HEK293 (cell line): ENCODE results near the gene OPCML.

Source experiments
- CTCF ChIA-PET: fragments of 350-600 bp; formaldehyde crosslinking; extraction: SDS; loops from one replicate; lab custom pipeline; 2021; ENCODE audit warnings: antibody characterized with exemption; lab: Yijun Ruan, JAX
- POLR2A ChIA-PET: fragments of 300-600 bp; formaldehyde crosslinking; extraction: SDS; loops from one replicate; lab custom pipeline; 2020; ENCODE audit warnings: antibody characterized with exemption, inconsistent platforms; lab: Yijun Ruan, JAX
- H3K27ac ChIP-seq: fragments of 200-500 bp; sonication (Bioruptor generic); 2 replicates; pipeline ENCODE4 v1.5.1; 2014; ENCODE audit warnings: low read depth, low read length, control low read depth, inconsistent platforms; ENCODE audit errors: extremely low read depth
- H3K36me3 ChIP-seq, 2 experiments: fragments of 200-500 bp in 1 of 2; sonication (Bioruptor generic) in 1 of 2; 1 replicate in 1 of 2; 2 replicates in 1 of 2; pipeline ENCODE4 v1.5.1; 2014 to 2017; ENCODE audit warnings: inconsistent platforms in 2 of 2, low read length in 2 of 2; ENCODE audit not compliant: control insufficient read depth in 2 of 2, insufficient read depth in 1 of 2
- H3K4me1 ChIP-seq: fragments of 200-500 bp; sonication (Bioruptor generic); 2 replicates; pipeline ENCODE4 v1.5.1; 2014; ENCODE audit warnings: mild to moderate bottlenecking, low read length, inconsistent platforms; ENCODE audit not compliant: control insufficient read depth, insufficient read depth
- H3K4me3 ChIP-seq: 2 replicates; pipeline ENCODE4 v1.5.1; 2011; ENCODE audit warnings: low read depth, mild to moderate bottlenecking, control low read depth, low read length, moderate library complexity
- H3K9me3 ChIP-seq: fragments of 200-500 bp; sonication (Bioruptor generic); 2 replicates; pipeline ENCODE4 v1.5.1; 2014; ENCODE audit warnings: low read depth, low read length, inconsistent platforms; ENCODE audit not compliant: control insufficient read depth, insufficient read depth
- BCL11A ChIP-seq: fragments of 450-650 bp; formaldehyde crosslinking; IDR thresholded peaks from 2 replicates; pipeline ENCODE4 v1.5.1; 2016; ENCODE audit warnings: low read depth, missing biosample characterization, missing genetic modification characterization
- HOXA7 ChIP-seq: sonication (generic); formaldehyde crosslinking; IDR thresholded peaks from 2 replicates; pipeline ENCODE4 v1.8.1; 2022; ENCODE audit warnings: missing genetic modification reagents, borderline replicate concordance
- KLF7 ChIP-seq: fragments of 450-650 bp; formaldehyde crosslinking; IDR thresholded peaks from 2 replicates; pipeline ENCODE4 v1.5.1; 2016; ENCODE audit warnings: missing biosample characterization, missing genetic modification characterization, borderline replicate concordance
- KLF9 ChIP-seq: fragments of 450-650 bp; formaldehyde crosslinking; IDR thresholded peaks from 2 replicates; pipeline ENCODE4 v1.5.1; 2016; ENCODE audit warnings: missing biosample characterization, missing genetic modification characterization, low read depth
- MEIS1 ChIP-seq: sonication (generic); formaldehyde crosslinking; IDR thresholded peaks from 2 replicates; pipeline ENCODE4 v1.8.1; 2022; ENCODE audit warnings: missing genetic modification reagents, mild to moderate bottlenecking, borderline replicate concordance
- OSR2 ChIP-seq: fragments of 450-650 bp; formaldehyde crosslinking; IDR thresholded peaks from 2 replicates; pipeline ENCODE4 v1.5.1; 2016; ENCODE audit warnings: missing biosample characterization, missing genetic modification characterization
- PRDM1 ChIP-seq: fragments of 450-650 bp; formaldehyde crosslinking; IDR thresholded peaks from 2 replicates; pipeline ENCODE4; 2016; ENCODE audit warnings: missing biosample characterization, missing genetic modification characterization
- SP7 ChIP-seq: fragments of 450-650 bp; formaldehyde crosslinking; IDR thresholded peaks from 2 replicates; pipeline ENCODE4 v1.5.1; 2016; ENCODE audit warnings: missing biosample characterization, missing genetic modification characterization
- TCF7L2 ChIP-seq: IDR thresholded peaks from 2 replicates; pipeline ENCODE4 v1.6.1; 2011; ENCODE audit warnings: low read depth, mild to moderate bottlenecking, inconsistent platforms, low read length, moderate library complexity, borderline replicate concordance
- ZFP41 ChIP-seq: fragments of 450-650 bp; formaldehyde crosslinking; IDR thresholded peaks from 2 replicates; pipeline ENCODE4 v1.5.1; 2016; ENCODE audit warnings: missing biosample characterization, missing genetic modification characterization, borderline replicate concordance
- ZNF114 ChIP-seq: fragments of 450-650 bp; formaldehyde crosslinking; IDR thresholded peaks from 2 replicates; pipeline ENCODE4 v1.5.0; 2017; ENCODE audit warnings: missing biosample characterization, missing genetic modification characterization
- ZNF138 ChIP-seq: fragments of 450-650 bp; formaldehyde crosslinking; IDR thresholded peaks from 2 replicates; pipeline ENCODE4 v1.5.1; 2016; ENCODE audit warnings: missing biosample characterization, missing genetic modification characterization, borderline replicate concordance
- ZNF169 ChIP-seq: fragments of 450-650 bp; formaldehyde crosslinking; IDR thresholded peaks from 2 replicates; pipeline ENCODE4 v1.5.1; 2016; ENCODE audit warnings: missing biosample characterization, missing genetic modification characterization
- ZNF214 ChIP-seq: fragments of 450-650 bp; formaldehyde crosslinking; IDR thresholded peaks from 2 replicates; pipeline ENCODE4 v1.5.1; 2017; ENCODE audit warnings: missing biosample characterization, mild to moderate bottlenecking, missing genetic modification characterization, borderline replicate concordance
- ZNF23 ChIP-seq: fragments of 450-650 bp; formaldehyde crosslinking; IDR thresholded peaks from 2 replicates; pipeline ENCODE4 v1.5.1; 2016; ENCODE audit warnings: missing biosample characterization, missing genetic modification characterization, borderline replicate concordance
- ZNF24 ChIP-seq: fragments of 450-650 bp; formaldehyde crosslinking; IDR thresholded peaks from 2 replicates; pipeline ENCODE4 v1.5.1; 2016; ENCODE audit warnings: missing biosample characterization, missing genetic modification characterization
- ZNF391 ChIP-seq: fragments of 450-650 bp; formaldehyde crosslinking; IDR thresholded peaks from 2 replicates; pipeline ENCODE4 v1.5.1; 2016; ENCODE audit warnings: low read depth, missing biosample characterization, missing genetic modification characterization, borderline replicate concordance
- ZNF394 ChIP-seq: fragments of 450-650 bp; formaldehyde crosslinking; IDR thresholded peaks from 2 replicates; pipeline ENCODE4 v1.5.1; 2016; ENCODE audit warnings: missing biosample characterization, missing genetic modification characterization, mild to moderate bottlenecking, moderate library complexity, borderline replicate concordance
- ZNF404 ChIP-seq: fragments of 450-650 bp; formaldehyde crosslinking; IDR thresholded peaks from 2 replicates; pipeline ENCODE4 v1.5.1; 2017; ENCODE audit warnings: missing biosample characterization, missing genetic modification characterization
- ZNF48 ChIP-seq: fragments of 450-650 bp; formaldehyde crosslinking; IDR thresholded peaks from 2 replicates; pipeline ENCODE4 v1.5.1; 2016; ENCODE audit warnings: missing biosample characterization, missing genetic modification characterization
- ZNF529 ChIP-seq: fragments of 450-650 bp; formaldehyde crosslinking; IDR thresholded peaks from 2 replicates; pipeline ENCODE4 v1.5.1; 2017; ENCODE audit warnings: missing genetic modification characterization, missing biosample characterization; ENCODE audit not compliant: insufficient replicate concordance
- ZNF624 ChIP-seq: fragments of 450-650 bp; formaldehyde crosslinking; IDR thresholded peaks from 2 replicates; pipeline ENCODE4 v1.5.1; 2017; ENCODE audit warnings: missing biosample characterization, missing genetic modification characterization
- ZNF629 ChIP-seq: fragments of 450-650 bp; formaldehyde crosslinking; IDR thresholded peaks from 2 replicates; pipeline ENCODE4 v1.5.1; 2017; ENCODE audit warnings: missing biosample characterization, missing genetic modification characterization
- ZNF660 ChIP-seq: fragments of 450-650 bp; IDR thresholded peaks from 2 replicates; pipeline ENCODE4 v1.5.1; 2018; ENCODE audit warnings: missing biosample characterization, mild to moderate bottlenecking, missing genetic modification characterization
- ZNF776 ChIP-seq: fragments of 450-650 bp; formaldehyde crosslinking; IDR thresholded peaks from 2 replicates; pipeline ENCODE4 v1.5.0; 2017; ENCODE audit warnings: missing biosample characterization, missing genetic modification characterization, borderline replicate concordance
- ZNF777 ChIP-seq: fragments of 450-650 bp; formaldehyde crosslinking; IDR thresholded peaks from 2 replicates; pipeline ENCODE4 v1.5.1; 2017; ENCODE audit warnings: missing biosample characterization, missing genetic modification characterization, borderline replicate concordance
- TF ChIP-seq, protein P1 (sequence below): fragments of 450-650 bp; formaldehyde crosslinking; IDR thresholded peaks from 2 replicates; pipeline ENCODE4 v1.5.1; 2016; ENCODE audit warnings: missing biosample characterization, missing genetic modification characterization
- TF ChIP-seq, protein P2 (sequence below): fragments of 450-650 bp; formaldehyde crosslinking; IDR thresholded peaks from 2 replicates; pipeline ENCODE4 v1.5.1; 2017; ENCODE audit warnings: missing biosample characterization, missing genetic modification characterization
- TF ChIP-seq, protein P3 (sequence below): fragments of 450-650 bp; formaldehyde crosslinking; optimal IDR thresholded peaks from 2 replicates; pipeline ENCODE3; 2016; ENCODE audit warnings: missing biosample characterization, mild to moderate bottlenecking, missing genetic modification characterization

The OPCML gene

DNA sequence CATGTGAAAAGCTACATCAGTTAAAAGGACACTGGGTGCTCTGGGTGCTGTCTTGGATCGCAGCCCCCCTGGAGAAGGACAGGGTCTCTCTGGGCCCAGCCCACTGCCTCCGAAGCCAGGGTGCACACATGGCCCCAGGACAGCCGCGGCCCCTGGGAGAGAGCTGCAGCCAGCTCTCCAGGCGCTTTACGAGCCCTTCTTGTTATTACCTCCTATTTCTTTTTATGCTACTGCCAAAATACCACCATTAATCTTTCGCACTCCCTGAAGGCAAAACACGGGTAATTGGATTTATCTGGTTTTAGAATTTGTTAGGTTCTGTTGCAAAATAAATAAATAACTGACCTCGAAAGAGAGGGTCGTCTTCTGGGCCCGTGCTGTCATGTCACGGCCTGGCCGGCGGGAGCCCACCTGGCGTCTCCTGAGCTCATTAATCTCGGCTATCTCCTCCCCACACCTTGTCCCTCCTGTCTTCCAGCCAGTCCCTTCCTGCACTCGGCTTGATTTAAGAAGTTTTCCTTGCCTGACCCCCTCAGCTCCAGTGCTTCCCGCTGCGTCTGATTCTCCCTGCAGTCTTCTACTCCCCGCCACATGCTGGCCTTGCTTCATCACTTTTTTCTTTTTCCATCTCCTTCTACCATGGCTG, 611.7 kb downstream of the OPCML start:
- Histone ChIP-seq H3K36me3 (no peaks in the 10 kb centered on the region), H3K9me3 (no peaks in the 10 kb centered on the region), H3K4me3 (no peak overlapping the region), H3K4me1 (no peaks in the 10 kb centered on the region), H3K27ac (no peak overlapping the region)
- CTCF ChIA-PET: interaction anchor here (0.6 to 1.5 kb wide), 3 partner anchors 21 to 795 kb away, joined by 3 to 5 read pairs (median 3); no protein-coding TSS in a partner anchor
- POLR2A ChIA-PET: no interaction called here
- no peak for TF ChIP-seq ZNF114 (tag by site-specific recombination)
- TF ChIP-seq ZNF48 (tag by site-specific recombination): no peak
- TF ChIP-seq ZNF391: no peak
- no peak for TF ChIP-seq PRDM1 (tag by site-specific recombination)
- no peak for TF ChIP-seq ZFP41 (tag by site-specific recombination)
- TF ChIP-seq ZNF24: no peak
- TF ChIP-seq OSR2 (tag by site-specific recombination): no peak
- no peak for TF ChIP-seq BCL11A
- TF ChIP-seq KLF9 (tag by site-specific recombination): no peak

DNA sequence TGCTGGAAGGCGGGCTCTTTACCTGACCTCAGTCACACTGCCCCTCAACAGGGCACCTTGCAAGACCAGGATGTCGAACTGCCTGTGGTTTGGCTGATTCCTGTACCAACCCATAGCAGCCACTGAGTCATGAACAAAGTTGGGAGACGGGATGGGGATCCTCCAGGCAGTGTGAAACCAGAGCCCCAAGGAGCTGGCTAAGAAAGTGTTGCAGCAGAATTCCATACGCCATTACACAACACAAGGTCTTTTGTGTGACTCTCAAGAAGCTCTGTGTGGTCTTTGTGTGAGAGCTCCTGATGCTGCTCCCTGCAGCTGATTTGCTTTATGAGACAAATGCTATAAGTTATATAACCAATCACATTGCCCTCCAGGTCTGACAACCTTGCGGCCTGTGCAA, 617.7 kb downstream of the OPCML start:
- POLR2A ChIA-PET: no interaction called here
- Histone ChIP-seq H3K36me3 (no peaks in the 10 kb centered on the region), H3K4me1 (peaks cover 3% of the 10 kb centered on the region; the same call in 1 of the 2 replicates), H3K9me3 (no peaks in the 10 kb centered on the region), H3K4me3 (no peak overlapping the region), H3K27ac (no peak overlapping the region)
- TF ChIP-seq SP7 (tag by site-specific recombination) (no peak), ZNF169 (no peak)
- TF ChIP-seq, all 188 proteins: peak for 0
- CTCF ChIA-PET: no interaction called here

DNA sequence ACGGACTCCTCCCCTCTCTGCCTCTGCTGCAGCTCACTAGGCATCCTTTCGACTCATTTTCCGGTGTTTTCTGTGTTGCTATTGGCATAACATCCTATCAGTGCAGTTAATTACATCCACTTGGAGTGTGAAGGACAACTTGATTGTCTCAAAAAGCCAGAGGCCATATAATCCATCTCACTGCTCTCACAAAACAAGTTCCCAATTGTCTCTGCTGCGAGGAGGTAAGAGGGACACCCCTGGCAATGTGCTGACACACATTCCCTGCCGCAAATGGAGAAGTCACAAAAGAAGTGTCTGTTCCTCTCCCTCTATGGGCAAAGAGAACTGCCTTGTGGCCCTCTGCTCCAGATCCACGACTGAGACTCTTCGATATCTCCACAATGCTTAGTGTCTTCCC, 618.4 kb downstream of the OPCML start:
- Histone ChIP-seq H3K27ac (no peak overlapping the region), H3K4me1 (peaks cover 3% of the 10 kb centered on the region; the same call in 1 of the 2 replicates), H3K9me3 (no peaks in the 10 kb centered on the region), H3K4me3 (no peak overlapping the region), H3K36me3 (no peaks in the 10 kb centered on the region)
- no peak for TF ChIP-seq KLF9 (tag by site-specific recombination)
- no peak for TF ChIP-seq ZNF624 (tag by site-specific recombination)
- TF ChIP-seq ZNF529 (tag by site-specific recombination): no peak
- no peak for TF ChIP-seq ZNF776
- TF ChIP-seq KLF7: no peak
- TF ChIP-seq, protein P1, sequence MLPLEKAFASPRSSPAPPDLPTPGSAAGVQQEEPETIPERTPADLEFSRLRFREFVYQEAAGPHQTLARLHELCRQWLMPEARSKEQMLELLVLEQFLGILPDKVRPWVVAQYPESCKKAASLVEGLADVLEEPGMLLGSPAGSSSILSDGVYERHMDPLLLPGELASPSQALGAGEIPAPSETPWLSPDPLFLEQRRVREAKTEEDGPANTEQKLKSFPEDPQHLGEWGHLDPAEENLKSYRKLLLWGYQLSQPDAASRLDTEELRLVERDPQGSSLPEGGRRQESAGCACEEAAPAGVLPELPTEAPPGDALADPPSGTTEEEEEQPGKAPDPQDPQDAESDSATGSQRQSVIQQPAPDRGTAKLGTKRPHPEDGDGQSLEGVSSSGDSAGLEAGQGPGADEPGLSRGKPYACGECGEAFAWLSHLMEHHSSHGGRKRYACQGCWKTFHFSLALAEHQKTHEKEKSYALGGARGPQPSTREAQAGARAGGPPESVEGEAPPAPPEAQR (tag by site-specific recombination): no peak
- TF ChIP-seq TCF7L2: no peak
- no peak for TF ChIP-seq ZNF394 (tag by site-specific recombination)
- TF ChIP-seq, protein P2, sequence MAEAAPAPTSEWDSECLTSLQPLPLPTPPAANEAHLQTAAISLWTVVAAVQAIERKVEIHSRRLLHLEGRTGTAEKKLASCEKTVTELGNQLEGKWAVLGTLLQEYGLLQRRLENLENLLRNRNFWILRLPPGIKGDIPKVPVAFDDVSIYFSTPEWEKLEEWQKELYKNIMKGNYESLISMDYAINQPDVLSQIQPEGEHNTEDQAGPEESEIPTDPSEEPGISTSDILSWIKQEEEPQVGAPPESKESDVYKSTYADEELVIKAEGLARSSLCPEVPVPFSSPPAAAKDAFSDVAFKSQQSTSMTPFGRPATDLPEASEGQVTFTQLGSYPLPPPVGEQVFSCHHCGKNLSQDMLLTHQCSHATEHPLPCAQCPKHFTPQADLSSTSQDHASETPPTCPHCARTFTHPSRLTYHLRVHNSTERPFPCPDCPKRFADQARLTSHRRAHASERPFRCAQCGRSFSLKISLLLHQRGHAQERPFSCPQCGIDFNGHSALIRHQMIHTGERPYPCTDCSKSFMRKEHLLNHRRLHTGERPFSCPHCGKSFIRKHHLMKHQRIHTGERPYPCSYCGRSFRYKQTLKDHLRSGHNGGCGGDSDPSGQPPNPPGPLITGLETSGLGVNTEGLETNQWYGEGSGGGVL (tag by site-specific recombination): no peak
- no peak for TF ChIP-seq MEIS1 (CRISPR knock-in tag)
- TF ChIP-seq ZNF777 (tag by site-specific recombination): no peak
- no peak for TF ChIP-seq ZNF138 (tag by site-specific recombination)
- TF ChIP-seq ZNF629 (tag by site-specific recombination): no peak
- TF ChIP-seq ZNF23: no peak
- no peak for TF ChIP-seq ZNF660 (tag by site-specific recombination)
- no peak for TF ChIP-seq HOXA7 (CRISPR knock-in tag)
- TF ChIP-seq, protein P3, sequence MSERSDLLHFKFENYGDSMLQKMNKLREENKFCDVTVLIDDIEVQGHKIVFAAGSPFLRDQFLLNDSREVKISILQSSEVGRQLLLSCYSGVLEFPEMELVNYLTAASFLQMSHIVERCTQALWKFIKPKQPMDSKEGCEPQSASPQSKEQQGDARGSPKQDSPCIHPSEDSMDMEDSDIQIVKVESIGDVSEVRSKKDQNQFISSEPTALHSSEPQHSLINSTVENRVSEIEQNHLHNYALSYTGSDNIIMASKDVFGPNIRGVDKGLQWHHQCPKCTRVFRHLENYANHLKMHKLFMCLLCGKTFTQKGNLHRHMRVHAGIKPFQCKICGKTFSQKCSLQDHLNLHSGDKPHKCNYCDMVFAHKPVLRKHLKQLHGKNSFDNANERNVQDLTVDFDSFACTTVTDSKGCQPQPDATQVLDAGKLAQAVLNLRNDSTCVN (tag by site-specific recombination): no peak
- TF ChIP-seq ZNF404 (tag by site-specific recombination): no peak
- no peak for TF ChIP-seq ZNF214 (tag by site-specific recombination)
- no peak for TF ChIP-seq ZNF48 (tag by site-specific recombination)
- POLR2A ChIA-PET: no interaction called here
- CTCF ChIA-PET: no interaction called here
